RWPE1 (cell line): Measurements from ENCODE around the gene MEIS3.

Source experiments
- CTCF ChIA-PET: fragments of 350-600 bp; sonication (Branson Sonifier 250); formaldehyde crosslinking; extraction: SDS; loops from one replicate; lab custom pipeline; 2021; lab: Yijun Ruan, JAX
- POLR2A ChIA-PET: fragments of 400-600 bp; formaldehyde crosslinking; extraction: SDS; loops from one replicate; lab custom pipeline; 2020; ENCODE audit warnings: antibody characterized with exemption; ENCODE audit not compliant: low non-redundant PET; lab: Yijun Ruan, JAX
- DNase-seq: peaks from one replicate; pipeline ENCODE4 v3.0.0; 2012; ENCODE audit warnings: low spot score
- H3K27ac ChIP-seq: fragments of 450-650 bp; 2 replicates; pipeline ENCODE4 v1.5.1; 2017
- CTCF ChIP-seq: fragments of 450-650 bp; conservative IDR thresholded peaks from 2 replicates; pipeline ENCODE4 v1.5.1; 2017; ENCODE audit warnings: low read depth, mild to moderate bottlenecking

Gene MEIS3

GRCh38 chr19:47377208-47377701 lies 42.1 kb downstream of the MEIS3 start:
- ChIA-PET CTCF (interaction anchor here (1.8 kb wide), 1 partner anchor 14 kb away, joined by 11 read pairs; no protein-coding TSS in a partner anchor), POLR2A (no interaction called here)

GRCh38 chr19:47376589-47377144 lies 42.7 kb downstream of the MEIS3 start:
- no peak for DNase-seq
- CTCF ChIA-PET, result interaction anchor here (0.8 to 1.8 kb wide), 2 partner anchors 14 to 15 kb away, joined by 3 to 11 read pairs; no protein-coding TSS in a partner anchor
- no peak for TF ChIP-seq CTCF
- POLR2A ChIA-PET, result no interaction called here
- no peak overlapping the region; the same call in 1 of the 2 replicates for H3K27ac ChIP-seq

More at GRCh38 chr19:47377208-47377701, 42.1 kb downstream of the MEIS3 start:
- no peak for TF ChIP-seq CTCF
- no peak overlapping the region; the same call in 1 of the 2 replicates for H3K27ac ChIP-seq
- DNase-seq, result no peak

- no peak for DNase-seq
- H3K27ac ChIP-seq, result no peak overlapping the region
- POLR2A ChIA-PET, result no interaction called here
- CTCF ChIA-PET, result interaction anchor here (0.8 kb wide), 1 partner anchor 15 kb away, joined by 3 read pairs; no protein-coding TSS in a partner anchor
- no peak for TF ChIP-seq CTCF
Measured at GRCh38 chr19:47375694-47376588, 43.4 kb downstream of the MEIS3 start.

GRCh38 chr19:47374876-47375693 lies 44.2 kb downstream of the MEIS3 start:
- POLR2A ChIA-PET, result no interaction called here

More at GRCh38 chr19:47374876-47375693, 44.2 kb downstream of the MEIS3 start:
- no peak overlapping the region for H3K27ac ChIP-seq
- CTCF ChIA-PET, result no interaction called here
- DNase-seq, result no peak
- no peak for TF ChIP-seq CTCF
